Bronchial epithelial cell (primary cell): ENCODE results near the gene SS18. TPM values are rescaled to one million over a fixed set of nuclear protein-coding genes. Genes with fewer than 3 reads are reported as not detected.

ENCODE experiments used
- DNase-seq: peaks from one replicate; pipeline ENCODE4 v3.0.0-alpha.2; 2010; ENCODE audit warnings: low read depth
- FAIRE-seq: peaks from 2 replicates; lab custom pipeline; 2011; peaks lifted over from hg19 to GRCh38; lab: Jason Lieb, UNC
- H3K27me3 ChIP-seq: 2 replicates; pipeline ENCODE4 v1.5.1; 2011; ENCODE audit warnings: low read length; ENCODE audit not compliant: control insufficient read depth, insufficient read depth
- H3K36me3 ChIP-seq: 2 replicates; pipeline ENCODE4 v1.5.1; 2011; ENCODE audit warnings: low read length; ENCODE audit not compliant: control insufficient read depth, insufficient read depth
- H3K4me3 ChIP-seq: 2 replicates; pipeline ENCODE4 v1.5.1; 2011; ENCODE audit warnings: mild to moderate bottlenecking, low read depth, low read length, control low read depth
- total RNA-seq: library from RNA; depleted of rRNA; stranded (reverse); fragments of >200 nt; gene quantifications from 2 replicates; pipeline ENCODE4 v1.2.1, GENCODE V29; 2014
- TF ChIP-seq, protein P1 (sequence below): IDR thresholded peaks from 2 replicates; pipeline ENCODE4 v1.5.1; 2011; ENCODE audit warnings: mild to moderate bottlenecking, moderate library complexity, low read length, control low read depth, inconsistent platforms; ENCODE audit not compliant: insufficient read depth, severe bottlenecking

The SS18 gene
- total RNA-seq, 1 donor from 2014 or later, result 128 TPM

DNA sequence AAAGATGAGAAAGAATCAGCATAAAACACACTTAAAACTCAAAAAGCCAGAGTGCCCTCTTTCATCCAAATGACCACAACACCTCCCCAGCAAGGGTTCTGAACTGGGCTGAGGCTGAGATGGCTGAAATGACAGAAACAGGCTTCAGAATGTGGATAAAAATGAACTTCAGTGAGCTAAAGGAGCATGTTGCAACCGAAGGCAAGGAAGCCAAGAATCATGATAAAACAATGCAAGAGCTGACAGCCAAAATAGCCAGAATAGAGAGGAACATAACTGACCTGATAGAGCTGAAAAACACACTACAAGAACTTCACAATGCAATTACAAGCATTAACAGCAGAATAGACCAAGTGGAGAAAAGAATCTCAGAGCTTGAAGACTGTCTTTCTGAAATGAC lies 31.1 kb upstream of the SS18 start:
- FAIRE-seq (no peak), DNase-seq (no peak)
- no peaks in the 10 kb centered on the region for H3K27me3 ChIP-seq
- H3K36me3 ChIP-seq, result no peaks in the 10 kb centered on the region
- TF ChIP-seq, protein P1, sequence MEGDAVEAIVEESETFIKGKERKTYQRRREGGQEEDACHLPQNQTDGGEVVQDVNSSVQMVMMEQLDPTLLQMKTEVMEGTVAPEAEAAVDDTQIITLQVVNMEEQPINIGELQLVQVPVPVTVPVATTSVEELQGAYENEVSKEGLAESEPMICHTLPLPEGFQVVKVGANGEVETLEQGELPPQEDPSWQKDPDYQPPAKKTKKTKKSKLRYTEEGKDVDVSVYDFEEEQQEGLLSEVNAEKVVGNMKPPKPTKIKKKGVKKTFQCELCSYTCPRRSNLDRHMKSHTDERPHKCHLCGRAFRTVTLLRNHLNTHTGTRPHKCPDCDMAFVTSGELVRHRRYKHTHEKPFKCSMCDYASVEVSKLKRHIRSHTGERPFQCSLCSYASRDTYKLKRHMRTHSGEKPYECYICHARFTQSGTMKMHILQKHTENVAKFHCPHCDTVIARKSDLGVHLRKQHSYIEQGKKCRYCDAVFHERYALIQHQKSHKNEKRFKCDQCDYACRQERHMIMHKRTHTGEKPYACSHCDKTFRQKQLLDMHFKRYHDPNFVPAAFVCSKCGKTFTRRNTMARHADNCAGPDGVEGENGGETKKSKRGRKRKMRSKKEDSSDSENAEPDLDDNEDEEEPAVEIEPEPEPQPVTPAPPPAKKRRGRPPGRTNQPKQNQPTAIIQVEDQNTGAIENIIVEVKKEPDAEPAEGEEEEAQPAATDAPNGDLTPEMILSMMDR, result no peak
- no peak overlapping the region for H3K4me3 ChIP-seq

DNA sequence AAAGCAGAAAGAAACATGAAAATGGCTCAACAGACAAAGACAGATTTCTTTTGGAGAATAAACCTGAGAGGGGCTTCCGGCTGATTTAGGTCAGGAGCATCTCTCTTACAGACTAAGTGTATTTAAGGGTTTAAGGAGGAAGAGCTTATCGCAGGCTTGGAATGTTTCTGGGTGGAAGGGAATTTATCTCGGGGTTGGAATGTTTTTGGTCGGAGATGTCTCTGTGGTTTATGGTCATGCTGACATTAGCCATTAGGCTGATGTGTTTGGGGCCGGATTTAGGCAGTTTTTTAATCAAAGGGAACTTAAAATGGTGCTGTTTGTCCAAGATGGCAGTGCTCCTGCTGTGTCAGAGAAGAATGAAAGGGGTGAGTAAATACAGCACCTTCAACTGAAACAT lies 28.8 kb upstream of the SS18 start:
- DNase-seq, result no peak
- Histone ChIP-seq H3K36me3 (no peaks in the 10 kb centered on the region), H3K27me3 (no peaks in the 10 kb centered on the region), H3K4me3 (no peak overlapping the region)
- TF ChIP-seq, protein P1, result no peak
- FAIRE-seq, result no peak

DNA sequence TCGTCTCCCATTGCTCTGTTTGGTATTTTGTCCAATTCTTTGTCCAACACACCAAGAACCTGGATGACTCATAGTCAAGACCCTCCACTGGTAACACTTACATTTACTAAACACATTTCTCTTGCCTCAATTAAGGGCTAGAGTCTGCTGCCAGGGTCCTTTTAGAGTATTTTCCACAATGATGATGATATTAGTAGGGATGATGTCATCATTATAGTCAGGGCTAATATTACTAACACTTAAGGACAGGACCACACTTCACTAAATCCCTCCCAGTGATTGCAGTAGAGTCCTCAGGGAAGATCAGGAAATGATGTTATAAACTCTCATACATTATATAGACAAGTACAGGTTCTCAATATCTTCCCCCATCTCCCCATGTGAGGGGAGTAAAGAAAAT lies 13.6 kb upstream of the SS18 start:
- no peaks in the 10 kb centered on the region for H3K27me3 ChIP-seq
- TF ChIP-seq, protein P1, result no peak
- DNase-seq (peak; percentile 10), FAIRE-seq (no peak)
- H3K4me3 ChIP-seq, result no peak overlapping the region
- H3K36me3 ChIP-seq, result no peaks in the 10 kb centered on the region

DNA sequence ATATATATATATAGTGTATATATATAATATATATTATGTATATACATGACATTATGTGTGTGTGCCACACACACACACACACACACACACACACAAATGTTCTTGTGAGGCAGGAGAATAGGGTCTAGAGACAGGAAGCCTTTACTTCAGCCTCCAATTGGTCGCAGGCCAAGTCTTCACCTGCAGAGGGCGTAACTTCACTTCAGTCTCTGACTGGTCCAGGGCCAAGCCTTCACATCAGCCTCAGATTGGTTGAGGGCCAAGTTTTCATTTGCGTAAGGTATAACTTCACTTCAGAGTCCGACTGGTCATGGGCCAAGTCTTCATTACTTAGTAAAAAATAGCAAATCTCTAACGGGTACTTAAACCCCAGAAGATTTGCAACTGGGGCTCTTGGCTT lies 13.2 kb upstream of the SS18 start:
- FAIRE-seq, result no peak
- DNase-seq, result peak; percentile 44
- TF ChIP-seq, protein P1, result peak; percentile 50
- Histone ChIP-seq H3K4me3 (no peak overlapping the region), H3K27me3 (no peaks in the 10 kb centered on the region), H3K36me3 (no peaks in the 10 kb centered on the region)

DNA sequence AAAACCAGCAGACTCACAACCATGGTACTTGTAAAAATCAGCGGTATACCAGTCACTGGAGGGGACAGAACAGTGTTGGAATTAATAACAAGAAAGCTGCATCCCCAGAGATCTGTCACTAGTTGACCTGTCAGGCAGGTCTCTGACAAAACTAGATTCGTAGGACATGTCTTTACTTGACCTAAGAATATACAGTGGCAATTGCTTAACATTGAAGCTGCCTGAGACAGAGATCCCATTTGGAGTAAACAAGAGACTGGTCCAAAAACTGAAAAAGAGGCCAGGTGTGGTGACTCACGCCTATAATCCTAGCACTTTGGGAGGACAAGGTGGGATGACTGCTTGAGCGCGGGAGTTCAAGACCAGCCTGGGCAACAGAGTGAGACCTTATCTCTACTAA lies 7.2 kb upstream of the SS18 start:
- DNase-seq (peak; percentile 95), FAIRE-seq (no peak)
- Histone ChIP-seq H3K27me3 (no peaks in the 10 kb centered on the region), H3K4me3 (no peak overlapping the region), H3K36me3 (no peaks in the 10 kb centered on the region)
- TF ChIP-seq, protein P1, result no peak

DNA sequence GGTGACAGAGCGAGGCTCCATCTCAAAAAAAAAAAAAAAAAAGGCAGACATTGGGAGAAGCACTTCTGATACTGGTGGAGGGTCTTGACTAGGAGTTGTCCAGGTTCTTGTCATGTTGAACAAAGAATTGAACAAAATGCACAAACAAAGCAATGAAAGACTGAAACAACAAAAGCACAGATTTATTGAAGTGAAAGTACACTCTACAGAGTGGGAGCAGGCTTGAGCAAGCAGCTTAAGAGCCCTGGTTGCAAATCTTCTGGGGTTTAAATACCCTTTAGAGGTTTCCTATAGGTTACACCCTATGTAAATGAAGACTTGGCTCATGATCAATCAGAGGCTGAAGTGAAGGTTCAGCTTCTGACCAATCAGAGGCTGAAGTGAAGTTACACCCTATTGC lies 6.4 kb upstream of the SS18 start:
- no peak for FAIRE-seq
- TF ChIP-seq, protein P1, result no peak
- H3K36me3 ChIP-seq, result no peaks in the 10 kb centered on the region

More for the DNA sequence above, 6.4 kb upstream of the SS18 start:
- H3K27me3 ChIP-seq, result no peaks in the 10 kb centered on the region
- peak; percentile 11 for DNase-seq
- no peak overlapping the region for H3K4me3 ChIP-seq
